ENCODE results near the gene PFDN1.

Gene PFDN1

GRCh38 chr5:140244525-140245025 lies 58.3 kb downstream of the PFDN1 start:
- Histone ChIP-seq H3K27ac (ENCODE audit: insufficient read depth in 1 of 2, low read depth in 1 of 2, low read length in 2 of 2, poor library complexity in 1 of 2, severe bottlenecking in 2 of 2) (no peak overlapping the region), H3K4me3 (ENCODE audit: control insufficient read depth in 1 of 7, extremely low read depth in 1 of 7, insufficient read depth in 4 of 7, low read depth in 2 of 7, low read length in 6 of 7) (no peak overlapping the region), H3K4me1 (ENCODE audit: control extremely low read depth in 1 of 4, control insufficient read depth in 4 of 4, insufficient read depth in 4 of 4, low read length in 3 of 4) (peaks cover 5 to 20% (median 13%) of the 10 kb centered on the region in 4 experiments), H3K9me3 (ENCODE audit: control extremely low read depth in 1 of 5, control insufficient read depth in 4 of 5, insufficient read depth in 2 of 5, low read depth in 1 of 5, low read length in 4 of 5) (no peaks in the 10 kb centered on the region), H3K27me3 (replicated peaks in 2 of 5; ENCODE audit: control insufficient read depth in 4 of 5, insufficient read depth in 5 of 5, low read length in 4 of 5) (no peaks in the 10 kb centered on the region), H3K36me3 (ENCODE audit: control insufficient read depth in 4 of 4, insufficient read depth in 4 of 4, low read length in 3 of 4) (peaks cover 0 to 7% (median 6%) of the 10 kb centered on the region in 4 experiments)
- WGBS (ENCODE audit: insufficient coverage): 24% methylated on average over 9 of the region's 14 CpGs
- peak; percentile 85 to 91 (median 91) for DNase-seq
- ChIA-PET CTCF (interaction anchor here (0.7 to 26.3 kb wide), 30 partner anchors 9 to 477 kb away, joined by 3 to 552 read pairs (median 4); partner anchors contain the start of genes HBEGF and SLC4A9), POLR2A (interaction anchor here (0.5 to 1.5 kb wide), 3 partner anchors 55 to 105 kb away, joined by 5 to 7 read pairs (median 5); partner anchors contain the start of gene HBEGF)

GRCh38 chr5:140243706-140244250 lies 59.1 kb downstream of the PFDN1 start:
- Histone ChIP-seq H3K4me3 (ENCODE audit: control insufficient read depth in 1 of 7, extremely low read depth in 1 of 7, insufficient read depth in 4 of 7, low read depth in 2 of 7, low read length in 6 of 7) (no peak overlapping the region), H3K9me3 (ENCODE audit: control extremely low read depth in 1 of 5, control insufficient read depth in 4 of 5, insufficient read depth in 2 of 5, low read depth in 1 of 5, low read length in 4 of 5) (no peaks in the 10 kb centered on the region), H3K27me3 (replicated peaks in 2 of 5; ENCODE audit: control insufficient read depth in 4 of 5, insufficient read depth in 5 of 5, low read length in 4 of 5) (no peaks in the 10 kb centered on the region), H3K27ac (ENCODE audit: insufficient read depth in 1 of 2, low read depth in 1 of 2, low read length in 2 of 2, poor library complexity in 1 of 2, severe bottlenecking in 2 of 2) (no peak overlapping the region), H3K4me1 (ENCODE audit: control extremely low read depth in 1 of 4, control insufficient read depth in 4 of 4, insufficient read depth in 4 of 4, low read length in 3 of 4) (peaks cover 5 to 20% (median 13%) of the 10 kb centered on the region in 4 experiments), H3K36me3 (ENCODE audit: control insufficient read depth in 4 of 4, insufficient read depth in 4 of 4, low read length in 3 of 4) (peaks cover 0 to 7% (median 6%) of the 10 kb centered on the region in 4 experiments)
- no peak for DNase-seq
- ChIA-PET CTCF (interaction anchor here (0.7 to 26.3 kb wide), 32 partner anchors 8 to 478 kb away, joined by 3 to 552 read pairs (median 3); partner anchors contain the start of genes CYSTM1, HBEGF and SLC4A9), POLR2A (interaction anchor here (0.5 to 1.5 kb wide), 2 partner anchors 56 to 102 kb away, joined by 5 to 7 read pairs; partner anchors contain the start of gene HBEGF)
- 100% methylated on average over 3 of the region's 4 CpGs for WGBS (ENCODE audit: insufficient coverage)

- peaks cover 0 to 7% (median 6%) of the 10 kb centered on the region in 4 experiments for H3K36me3 ChIP-seq (ENCODE audit: control insufficient read depth in 4 of 4, insufficient read depth in 4 of 4, low read length in 3 of 4)
- no peaks in the 10 kb centered on the region for H3K9me3 ChIP-seq (ENCODE audit: control extremely low read depth in 1 of 5, control insufficient read depth in 4 of 5, insufficient read depth in 2 of 5, low read depth in 1 of 5, low read length in 4 of 5)
- ChIA-PET POLR2A (no interaction called here), CTCF (interaction anchor here (0.8 to 26.3 kb wide), 18 partner anchors 7 to 479 kb away, joined by 3 to 552 read pairs (median 7); partner anchors contain the start of genes CYSTM1, HBEGF and SLC4A9)
- H3K27ac ChIP-seq (ENCODE audit: insufficient read depth in 1 of 2, low read depth in 1 of 2, low read length in 2 of 2, poor library complexity in 1 of 2, severe bottlenecking in 2 of 2): no peak overlapping the region
- no peak overlapping the region for H3K4me3 ChIP-seq (ENCODE audit: control insufficient read depth in 1 of 7, extremely low read depth in 1 of 7, insufficient read depth in 4 of 7, low read depth in 2 of 7, low read length in 6 of 7)
- 96% methylated on average over 2 of the region's 4 CpGs for WGBS (ENCODE audit: insufficient coverage)
- no peaks in the 10 kb centered on the region for H3K27me3 ChIP-seq (replicated peaks in 2 of 5; ENCODE audit: control insufficient read depth in 4 of 5, insufficient read depth in 5 of 5, low read length in 4 of 5)
- DNase-seq: no peak
- peaks cover 5 to 20% (median 13%) of the 10 kb centered on the region in 4 experiments for H3K4me1 ChIP-seq (ENCODE audit: control extremely low read depth in 1 of 4, control insufficient read depth in 4 of 4, insufficient read depth in 4 of 4, low read length in 3 of 4)
Measured at GRCh38 chr5:140242890-140243585, 59.9 kb downstream of the PFDN1 start.

GRCh38 chr5:140242099-140242498 lies 60.8 kb downstream of the PFDN1 start:
- H3K27ac ChIP-seq (ENCODE audit: insufficient read depth in 1 of 2, low read depth in 1 of 2, low read length in 2 of 2, poor library complexity in 1 of 2, severe bottlenecking in 2 of 2): no peak overlapping the region
- peaks cover 0 to 7% (median 6%) of the 10 kb centered on the region in 4 experiments for H3K36me3 ChIP-seq (ENCODE audit: control insufficient read depth in 4 of 4, insufficient read depth in 4 of 4, low read length in 3 of 4)
- no peaks in the 10 kb centered on the region for H3K27me3 ChIP-seq (replicated peaks in 2 of 5; ENCODE audit: control insufficient read depth in 4 of 5, insufficient read depth in 5 of 5, low read length in 4 of 5)
- no peak overlapping the region for H3K4me3 ChIP-seq (ENCODE audit: control insufficient read depth in 1 of 7, extremely low read depth in 1 of 7, insufficient read depth in 4 of 7, low read depth in 2 of 7, low read length in 6 of 7)
- H3K4me1 ChIP-seq (ENCODE audit: control extremely low read depth in 1 of 4, control insufficient read depth in 4 of 4, insufficient read depth in 4 of 4, low read length in 3 of 4): peaks cover 5 to 20% (median 13%) of the 10 kb centered on the region in 4 experiments
- 100% methylated on average over 2 of the region's 5 CpGs for WGBS (ENCODE audit: insufficient coverage)
- POLR2A ChIA-PET: no interaction called here
- no peak for DNase-seq
- H3K9me3 ChIP-seq (ENCODE audit: control extremely low read depth in 1 of 5, control insufficient read depth in 4 of 5, insufficient read depth in 2 of 5, low read depth in 1 of 5, low read length in 4 of 5): no peaks in the 10 kb centered on the region
- CTCF ChIA-PET: interaction anchor here (1.1 to 26.3 kb wide), 11 partner anchors 9 to 160 kb away, joined by 3 to 552 read pairs (median 17); partner anchors contain the start of genes ANKHD1, HBEGF and SLC4A9

GRCh38 chr5:140240987-140241706 lies 61.8 kb downstream of the PFDN1 start:
- WGBS (ENCODE audit: insufficient coverage): 84% methylated on average over 8 of the region's 9 CpGs
- Histone ChIP-seq H3K27ac (ENCODE audit: insufficient read depth in 1 of 2, low read depth in 1 of 2, low read length in 2 of 2, poor library complexity in 1 of 2, severe bottlenecking in 2 of 2) (no peak overlapping the region), H3K27me3 (replicated peaks in 2 of 5; ENCODE audit: control insufficient read depth in 4 of 5, insufficient read depth in 5 of 5, low read length in 4 of 5) (no peaks in the 10 kb centered on the region), H3K4me1 (ENCODE audit: control extremely low read depth in 1 of 4, control insufficient read depth in 4 of 4, insufficient read depth in 4 of 4, low read length in 3 of 4) (peaks cover 5 to 17% (median 13%) of the 10 kb centered on the region in 4 experiments), H3K4me3 (ENCODE audit: control insufficient read depth in 1 of 7, extremely low read depth in 1 of 7, insufficient read depth in 4 of 7, low read depth in 2 of 7, low read length in 6 of 7) (no peak overlapping the region), H3K9me3 (ENCODE audit: control extremely low read depth in 1 of 5, control insufficient read depth in 4 of 5, insufficient read depth in 2 of 5, low read depth in 1 of 5, low read length in 4 of 5) (no peaks in the 10 kb centered on the region), H3K36me3 (ENCODE audit: control insufficient read depth in 4 of 4, insufficient read depth in 4 of 4, low read length in 3 of 4) (peaks cover 0 to 7% (median 6%) of the 10 kb centered on the region in 4 experiments)
- no peak for DNase-seq
- CTCF ChIA-PET: interaction anchor here (0.9 to 26.3 kb wide), 16 partner anchors 8 to 229 kb away, joined by 3 to 552 read pairs (median 4); partner anchors contain the start of genes ANKHD1, HBEGF and SLC4A9
- POLR2A ChIA-PET: no interaction called here

GRCh38 chr5:140239939-140240700 lies 62.8 kb downstream of the PFDN1 start:
- H3K9me3 ChIP-seq (ENCODE audit: control extremely low read depth in 1 of 5, control insufficient read depth in 4 of 5, insufficient read depth in 2 of 5, low read depth in 1 of 5, low read length in 4 of 5): no peaks in the 10 kb centered on the region
- peaks cover 5 to 6% (median 6%) of the 10 kb centered on the region in 4 experiments for H3K4me1 ChIP-seq (ENCODE audit: control extremely low read depth in 1 of 4, control insufficient read depth in 4 of 4, insufficient read depth in 4 of 4, low read length in 3 of 4)
- WGBS (ENCODE audit: insufficient coverage): 47% methylated on average over 8 of the region's 11 CpGs
- peak; percentile 59 to 76 (median 68) for DNase-seq
- ChIA-PET CTCF (interaction anchor here (0.7 to 26.3 kb wide), 21 partner anchors 9 to 480 kb away, joined by 3 to 552 read pairs (median 3); partner anchors contain the start of genes HBEGF and SLC4A9), POLR2A (interaction anchor here (0.6 kb wide), 2 partner anchors 120 to 437 kb away, joined by 3 to 5 read pairs; no protein-coding TSS in a partner anchor)
- peaks cover 0 to 7% (median 6%) of the 10 kb centered on the region in 4 experiments for H3K36me3 ChIP-seq (ENCODE audit: control insufficient read depth in 4 of 4, insufficient read depth in 4 of 4, low read length in 3 of 4)
- H3K4me3 ChIP-seq (ENCODE audit: control insufficient read depth in 1 of 7, extremely low read depth in 1 of 7, insufficient read depth in 4 of 7, low read depth in 2 of 7, low read length in 6 of 7): no peak overlapping the region
- H3K27ac ChIP-seq (ENCODE audit: insufficient read depth in 1 of 2, low read depth in 1 of 2, low read length in 2 of 2, poor library complexity in 1 of 2, severe bottlenecking in 2 of 2): no peak overlapping the region
- no peaks in the 10 kb centered on the region for H3K27me3 ChIP-seq (replicated peaks in 2 of 5; ENCODE audit: control insufficient read depth in 4 of 5, insufficient read depth in 5 of 5, low read length in 4 of 5)

Measured in common myeloid progenitor, CD34-positive (primary cell).